HG02970 (cell line): ENCODE measurements around the gene PCDHGA7.
"Not testable (repeated sequence)": the region's sequence is repeated elsewhere in the genome, so short reads cannot be mapped to it uniquely, and the experiment has no call there.

Experiments used
- ATAC-seq: cut with Tn5 transposase; IDR thresholded peaks from one replicate; pipeline ENCODE4 v1.9.1; 2021; ENCODE audit warnings: mild to moderate bottlenecking, moderate library complexity, moderate number of reproducible peaks; ENCODE audit not compliant: unreplicated experiment, low FRiP score

The PCDHGA7 gene

DNA sequence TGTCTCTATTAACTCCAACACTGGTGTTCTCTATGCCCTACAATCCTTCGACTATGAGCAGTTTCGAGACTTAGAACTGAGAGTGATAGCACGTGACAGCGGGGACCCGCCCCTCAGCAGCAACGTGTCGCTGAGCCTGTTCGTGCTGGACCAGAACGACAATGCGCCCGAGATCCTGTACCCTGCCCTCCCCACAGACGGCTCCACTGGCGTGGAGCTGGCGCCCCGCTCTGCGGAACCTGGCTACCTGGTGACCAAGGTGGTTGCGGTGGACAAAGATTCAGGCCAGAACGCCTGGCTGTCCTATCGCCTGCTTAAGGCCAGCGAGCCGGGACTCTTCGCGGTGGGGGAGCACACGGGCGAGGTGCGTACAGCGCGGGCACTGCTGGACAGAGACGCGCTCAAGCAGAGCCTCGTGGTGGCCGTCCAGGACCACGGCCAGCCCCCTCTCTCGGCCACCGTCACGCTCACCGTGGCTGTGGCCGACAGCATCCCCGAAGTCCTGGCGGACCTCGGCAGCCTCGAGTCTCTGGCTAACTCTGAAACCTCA, 40.3 kb downstream of the PCDHGA7 start:
- no peak for ATAC-seq

- ATAC-seq: no peak
Observed at GRCh38 chr5:141427783-141428426, 45.4 kb downstream of the PCDHGA7 start.

- no peak for ATAC-seq
Observed at GRCh38 chr5:141430332-141431113, 48.0 kb downstream of the PCDHGA7 start, which contains the start of gene PCDHGA12. TSS of gene PCDHGA12 (plus strand) at chr5:141430507. CDS start at chr5:141430760, 253 bp downstream.

- ATAC-seq: no peak
Observed at GRCh38 chr5:141431286-141431685, 48.7 kb downstream of the PCDHGA7 start.

DNA sequence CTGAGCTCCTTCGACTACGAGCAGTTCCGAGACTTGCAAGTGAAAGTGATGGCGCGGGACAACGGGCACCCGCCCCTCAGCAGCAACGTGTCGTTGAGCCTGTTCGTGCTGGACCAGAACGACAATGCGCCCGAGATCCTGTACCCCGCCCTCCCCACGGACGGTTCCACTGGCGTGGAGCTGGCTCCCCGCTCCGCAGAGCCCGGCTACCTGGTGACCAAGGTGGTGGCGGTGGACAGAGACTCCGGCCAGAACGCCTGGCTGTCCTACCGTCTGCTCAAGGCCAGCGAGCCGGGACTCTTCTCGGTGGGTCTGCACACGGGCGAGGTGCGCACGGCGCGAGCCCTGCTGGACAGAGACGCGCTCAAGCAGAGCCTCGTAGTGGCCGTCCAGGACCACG, 49.8 kb downstream of the PCDHGA7 start:
- not testable (repeated sequence) for ATAC-seq

GRCh38 chr5:141432726-141433125, 50.2 kb downstream of the PCDHGA7 start:
- ATAC-seq: not testable (repeated sequence)

GRCh38 chr5:141434006-141434405, 51.5 kb downstream of the PCDHGA7 start:
- ATAC-seq: no peak
